Progenitor cell of endocrine pancreas (in vitro differentiated cells): ENCODE measurements around the gene CNNM1. TPM values are rescaled to one million over a fixed set of nuclear protein-coding genes. Genes with fewer than 3 reads are reported as not detected.

Experiments
- DNase-seq: peaks from one replicate; pipeline ENCODE4 v3.0.0; 2021; ENCODE audit warnings: low spot score; ENCODE audit not compliant: unreplicated experiment
- H3K27ac Mint-ChIP-seq: 2 replicates; pipeline ENCODE4 v1.8.0; 2021; ENCODE audit warnings: mild to moderate bottlenecking, moderate library complexity, mixed read lengths
- H3K27me3 Mint-ChIP-seq: 2 replicates; pipeline ENCODE4 v1.8.0; 2021; ENCODE audit warnings: mixed read lengths
- H3K36me3 Mint-ChIP-seq: 2 replicates; pipeline ENCODE4 v1.8.0; 2022; ENCODE audit warnings: mixed read lengths; ENCODE audit not compliant: insufficient read depth
- H3K4me1 Mint-ChIP-seq: 2 replicates; pipeline ENCODE4 v1.8.0; 2021; ENCODE audit warnings: low read depth, mixed read lengths
- H3K4me3 Mint-ChIP-seq: 2 replicates; pipeline ENCODE4 v1.8.0; 2021; ENCODE audit warnings: low read depth, mild to moderate bottlenecking, moderate library complexity, mixed read lengths
- H3K9me3 Mint-ChIP-seq: 2 replicates; pipeline ENCODE4 v1.8.0; 2021; ENCODE audit warnings: low read depth, mixed read lengths
- total RNA-seq: library from RNA; stranded (reverse); gene quantifications from 2 replicates; pipeline ENCODE4 v1.2.1, GENCODE V29; 2021
- TF ChIP-seq, protein P1 (sequence below): fragments of 200-600 bp; sonication (generic); IDR thresholded peaks from one replicate; pipeline ENCODE4 v1.5.0; 2021; ENCODE audit warnings: antibody characterized with exemption, mild to moderate bottlenecking; ENCODE audit not compliant: unreplicated experiment

Gene CNNM1
- total RNA-seq, 1 donor from 2014 or later: 0.38 TPM

DNA sequence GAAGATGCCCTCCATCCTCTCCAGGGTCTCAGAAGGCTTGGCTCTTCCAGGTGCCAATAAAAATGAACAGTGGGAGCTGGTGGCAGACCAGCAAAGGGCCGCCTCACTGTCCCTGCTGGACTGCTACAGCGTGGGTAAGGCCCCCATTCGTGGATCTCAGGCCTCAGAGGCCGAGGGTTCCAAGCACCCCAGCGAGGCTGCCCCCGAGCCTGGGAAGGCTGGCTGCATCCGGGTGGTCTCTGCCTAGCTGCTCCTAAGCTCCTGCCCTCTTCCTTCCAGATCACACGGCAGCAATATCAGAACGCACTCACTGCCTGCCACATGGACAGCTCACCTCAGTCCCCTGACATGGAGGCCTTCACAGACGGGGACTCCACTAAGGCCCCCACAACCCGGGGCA, 58.4 kb downstream of the CNNM1 start:
- TF ChIP-seq, protein P1, sequence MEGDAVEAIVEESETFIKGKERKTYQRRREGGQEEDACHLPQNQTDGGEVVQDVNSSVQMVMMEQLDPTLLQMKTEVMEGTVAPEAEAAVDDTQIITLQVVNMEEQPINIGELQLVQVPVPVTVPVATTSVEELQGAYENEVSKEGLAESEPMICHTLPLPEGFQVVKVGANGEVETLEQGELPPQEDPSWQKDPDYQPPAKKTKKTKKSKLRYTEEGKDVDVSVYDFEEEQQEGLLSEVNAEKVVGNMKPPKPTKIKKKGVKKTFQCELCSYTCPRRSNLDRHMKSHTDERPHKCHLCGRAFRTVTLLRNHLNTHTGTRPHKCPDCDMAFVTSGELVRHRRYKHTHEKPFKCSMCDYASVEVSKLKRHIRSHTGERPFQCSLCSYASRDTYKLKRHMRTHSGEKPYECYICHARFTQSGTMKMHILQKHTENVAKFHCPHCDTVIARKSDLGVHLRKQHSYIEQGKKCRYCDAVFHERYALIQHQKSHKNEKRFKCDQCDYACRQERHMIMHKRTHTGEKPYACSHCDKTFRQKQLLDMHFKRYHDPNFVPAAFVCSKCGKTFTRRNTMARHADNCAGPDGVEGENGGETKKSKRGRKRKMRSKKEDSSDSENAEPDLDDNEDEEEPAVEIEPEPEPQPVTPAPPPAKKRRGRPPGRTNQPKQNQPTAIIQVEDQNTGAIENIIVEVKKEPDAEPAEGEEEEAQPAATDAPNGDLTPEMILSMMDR: no peak
- no peak overlapping the region for H3K4me3 Mint-ChIP-seq
- no peaks in the 10 kb centered on the region for H3K36me3 Mint-ChIP-seq
- H3K9me3 Mint-ChIP-seq: no peaks in the 10 kb centered on the region
- no peak for DNase-seq
- no peak overlapping the region for H3K27ac Mint-ChIP-seq
- peaks cover 15% of the 10 kb centered on the region for H3K27me3 Mint-ChIP-seq
- no peaks in the 10 kb centered on the region for H3K4me1 Mint-ChIP-seq

DNA sequence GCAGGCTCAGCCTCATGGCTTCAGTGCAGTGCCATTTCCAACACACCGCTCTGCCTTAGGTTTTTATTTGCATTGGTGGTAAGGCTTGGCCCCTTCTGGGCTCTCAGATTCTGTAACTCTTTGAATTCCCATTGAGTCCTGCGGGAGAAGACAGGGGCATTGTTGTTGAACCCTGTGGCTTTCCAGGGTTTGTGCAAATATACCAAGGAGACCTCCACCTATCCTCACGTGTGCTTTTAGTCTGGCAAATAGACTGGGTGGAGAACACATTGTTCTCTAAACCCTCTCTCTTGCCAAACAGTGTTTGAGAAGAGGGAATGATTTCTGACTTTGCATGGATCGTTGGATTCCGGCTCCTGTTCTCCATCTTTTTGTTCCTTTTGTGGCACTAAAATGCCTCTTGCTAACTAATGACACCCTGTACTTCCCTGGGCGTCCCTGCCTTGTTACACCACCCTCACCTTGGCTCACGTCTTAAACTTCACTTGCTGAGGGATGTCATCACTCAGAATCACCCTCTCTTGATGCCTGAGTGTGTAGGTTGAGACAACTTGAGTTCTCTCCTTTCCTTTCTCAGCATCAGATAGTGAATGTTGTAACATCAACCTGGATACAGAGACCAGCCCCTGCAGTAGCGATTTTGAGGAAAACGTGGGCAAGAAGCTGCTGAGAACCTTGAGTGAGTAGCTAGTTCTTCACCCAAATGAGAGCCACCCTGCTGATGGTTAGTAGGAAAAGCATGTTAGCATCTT, 60.7 kb downstream of the CNNM1 start:
- Mint-ChIP-seq H3K9me3 (no peaks in the 10 kb centered on the region), H3K27ac (no peak overlapping the region), H3K4me1 (no peaks in the 10 kb centered on the region), H3K36me3 (no peaks in the 10 kb centered on the region), H3K4me3 (no peak overlapping the region), H3K27me3 (peaks cover 21% of the 10 kb centered on the region)
- DNase-seq: no peak
- TF ChIP-seq, protein P1: no peak

DNA sequence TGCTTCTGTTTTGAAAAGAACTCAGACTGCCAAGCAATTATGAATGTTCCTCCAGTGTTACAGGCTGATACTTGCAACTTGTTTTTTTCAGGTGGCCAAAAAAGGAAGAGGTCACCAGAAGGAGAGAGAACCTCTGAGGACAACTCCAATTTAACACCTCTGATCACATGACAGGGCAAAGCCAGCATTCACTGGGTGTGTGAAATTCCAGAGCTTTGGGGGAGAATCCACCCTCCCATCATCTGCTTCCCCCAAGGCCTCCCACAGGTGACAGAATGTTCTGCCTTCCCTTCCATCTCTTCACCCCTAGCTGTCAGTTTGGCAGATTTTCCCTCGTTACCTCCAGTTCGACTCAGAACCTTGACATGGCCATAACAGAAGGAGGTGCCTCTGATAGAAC, 62.2 kb downstream of the CNNM1 start:
- H3K4me3 Mint-ChIP-seq: no peak overlapping the region
- H3K4me1 Mint-ChIP-seq: peaks cover 9% of the 10 kb centered on the region
- no peak for DNase-seq
- peaks cover 17% of the 10 kb centered on the region for H3K27me3 Mint-ChIP-seq
- no peaks in the 10 kb centered on the region for H3K9me3 Mint-ChIP-seq
- peak overlapping the region; percentile 83 for H3K27ac Mint-ChIP-seq
- peaks cover 1% of the 10 kb centered on the region for H3K36me3 Mint-ChIP-seq
- TF ChIP-seq, protein P1: no peak

DNA sequence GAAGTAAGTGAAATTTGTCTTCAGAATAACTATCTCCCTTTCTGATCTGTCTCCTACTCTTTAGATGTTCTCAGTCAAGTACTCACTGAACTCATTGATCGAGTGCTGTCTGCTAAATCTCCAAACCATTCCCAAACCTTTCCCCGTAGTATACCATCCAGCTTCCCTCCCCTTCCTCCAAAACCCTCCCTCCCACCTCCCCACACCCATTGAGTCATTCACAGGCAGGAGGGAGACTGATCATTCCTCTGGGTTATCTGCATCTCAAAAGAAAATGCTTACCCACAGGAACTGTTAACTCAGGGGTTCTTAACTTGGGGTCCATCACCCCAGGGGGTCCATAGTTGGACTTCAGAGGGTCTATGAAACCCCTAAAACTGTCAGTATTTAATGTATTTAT, 63.9 kb downstream of the CNNM1 start:
- Mint-ChIP-seq H3K4me3 (no peak overlapping the region), H3K9me3 (no peaks in the 10 kb centered on the region), H3K27ac (no peak overlapping the region), H3K36me3 (peaks cover 9% of the 10 kb centered on the region), H3K4me1 (peaks cover 9% of the 10 kb centered on the region), H3K27me3 (peaks cover 9% of the 10 kb centered on the region)
- TF ChIP-seq, protein P1: no peak
- no peak for DNase-seq

DNA sequence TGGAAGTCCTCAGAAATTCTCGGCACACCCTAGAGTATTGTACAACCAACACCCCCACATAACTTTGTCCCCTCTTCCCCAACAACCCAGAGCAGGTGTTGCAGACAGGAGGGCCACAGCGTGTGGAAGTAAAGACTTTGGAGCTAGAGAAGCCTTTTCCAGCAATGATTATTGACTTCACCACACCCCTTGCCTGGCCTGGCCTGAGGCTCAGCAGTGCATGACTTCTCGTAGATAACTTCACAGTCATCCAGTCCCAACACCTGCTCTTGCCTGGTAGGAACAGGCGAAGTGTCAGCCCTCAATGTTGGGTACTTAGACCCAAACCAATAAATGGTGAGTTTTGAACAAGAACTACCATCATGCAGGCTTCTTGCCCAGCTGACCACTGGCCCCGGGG, 64.5 kb downstream of the CNNM1 start:
- H3K4me1 Mint-ChIP-seq: peaks cover 9% of the 10 kb centered on the region
- peaks cover 10% of the 10 kb centered on the region for H3K36me3 Mint-ChIP-seq
- no peak for DNase-seq
- H3K27me3 Mint-ChIP-seq: peaks cover 9% of the 10 kb centered on the region
- no peak overlapping the region for H3K27ac Mint-ChIP-seq
- TF ChIP-seq, protein P1: no peak
- no peaks in the 10 kb centered on the region for H3K9me3 Mint-ChIP-seq
- H3K4me3 Mint-ChIP-seq: no peak overlapping the region
